CD4-positive, alpha-beta T cell (primary cell): Measurements from ENCODE around the gene RPLP2. TPM values are rescaled to one million over a fixed set of nuclear protein-coding genes. Genes with fewer than 3 reads are reported as not detected.

ENCODE experiments used
- ATAC-seq: fragments of 200-7000 bp; cut with Tn5 transposase; one replicate; pipeline ENCODE4 v1.10.0; 2022; ENCODE audit warnings: mild to moderate bottlenecking; ENCODE audit not compliant: poor library complexity
- CTCF ChIA-PET: fragments of 350-600 bp; sonication (Branson Sonifier 250); formaldehyde crosslinking; loops from one replicate; lab custom pipeline; 2021; ENCODE audit warnings: antibody characterized with exemption, inconsistent platforms; lab: Charles Lee
- POLR2A ChIA-PET: fragments of 350-600 bp; sonication (Branson Sonifier 250); formaldehyde crosslinking; loops from one replicate; lab custom pipeline; 2021; ENCODE audit warnings: antibody characterized with exemption, inconsistent platforms; lab: Charles Lee
- DNase-seq, 14 experiments: peaks; one replicate each; pipeline ENCODE4 v3.0.0-alpha.2; 2013 to 2020; ENCODE audit warnings: mixed read lengths in 2 of 14
- H3K27ac ChIP-seq, 2 donors: one replicate each; pipeline versions ENCODE4 v1.5.1 to v1.7.0; 2013; ENCODE audit warnings: low read length in 2 of 2, low read depth in 1 of 2, mild to moderate bottlenecking in 1 of 2
- H3K27me3 ChIP-seq, 2 experiments: 1 replicate in 1 of 2; 2 replicates in 1 of 2; pipeline versions ENCODE4 v1.6.1 to v1.7.0; 2013; ENCODE audit warnings: low read length in 2 of 2, control low read depth in 1 of 2, mild to moderate bottlenecking in 1 of 2, moderate library complexity in 1 of 2; ENCODE audit not compliant: insufficient read depth in 2 of 2, control insufficient read depth in 1 of 2
- H3K36me3 ChIP-seq: one replicate; pipeline ENCODE4 v1.6.1; 2013; ENCODE audit warnings: low read length, control low read depth; ENCODE audit not compliant: insufficient read depth
- H3K4me1 ChIP-seq: one replicate; pipeline ENCODE4 v1.6.1; 2013; ENCODE audit warnings: low read length, control low read depth; ENCODE audit not compliant: insufficient read depth
- H3K4me3 ChIP-seq: one replicate; pipeline ENCODE4 v1.5.1; 2013; ENCODE audit warnings: mild to moderate bottlenecking, low read length, moderate library complexity
- H3K9me3 ChIP-seq, 2 experiments: 1 replicate in 1 of 2; 2 replicates in 1 of 2; pipeline versions ENCODE4 v1.6.1 to v1.7.0; 2013; ENCODE audit warnings: low read length in 2 of 2, mild to moderate bottlenecking in 2 of 2, control low read depth in 1 of 2, moderate library complexity in 1 of 2; ENCODE audit not compliant: control insufficient read depth in 1 of 2, insufficient read depth in 1 of 2
- H3K27ac Mint-ChIP-seq: one replicate; pipeline ENCODE4 v1.8.0; 2020; ENCODE audit warnings: mixed read lengths
- H3K27me3 Mint-ChIP-seq: one replicate; pipeline ENCODE4 v1.8.0; 2021; ENCODE audit warnings: mixed read lengths
- H3K36me3 Mint-ChIP-seq: one replicate; pipeline ENCODE4 v1.8.0; 2021; ENCODE audit warnings: low read depth, mixed read lengths
- H3K4me1 Mint-ChIP-seq: one replicate; pipeline ENCODE4 v1.8.0; 2021; ENCODE audit warnings: low read depth, mixed read lengths
- H3K4me3 Mint-ChIP-seq: one replicate; pipeline ENCODE4 v1.8.0; 2020; ENCODE audit warnings: mild to moderate bottlenecking, mixed read lengths
- H3K9me3 Mint-ChIP-seq: one replicate; pipeline ENCODE4 v1.8.0; 2020; ENCODE audit warnings: mixed read lengths
- CTCF ChIP-seq: fragments of 200-600 bp; IDR thresholded peaks from one replicate; pipeline ENCODE4 v1.8.0; 2022; ENCODE audit warnings: antibody characterized with exemption, mild to moderate bottlenecking
- intact Hi-C, 2 experiments: fragments of 100-400 bp; cut with DNase I in 1 of 2; cut with micrococcal nuclease in 1 of 2; formaldehyde crosslinking; loops; one replicate each; pipeline versions ENCODE4 v1.15.1 to v1.9.0; 2023 to 2025; cut with DNase I, micrococcal nuclease
- total RNA-seq, 174 experiments: library from RNA in 2 of 174; stranded (reverse) in 2 of 174; gene quantifications; one replicate each; pipeline ENCODE4 v1.2.3 and lab custom pipeline; 2021 to 2026

RPLP2 gene
- total RNA-seq, 2 experiments from 2014 or later, result 5,234 to 5,390 TPM

GRCh38 chr11:854601-855329 is 45.0 kb downstream of the RPLP2 start:
- H3K27ac ChIP-seq, result no peak overlapping the region
- H3K4me1 ChIP-seq, result no peaks in the 10 kb centered on the region
- Mint-ChIP-seq H3K4me3 (no peak overlapping the region), H3K27me3 (no peaks in the 10 kb centered on the region), H3K9me3 (no peaks in the 10 kb centered on the region), H3K27ac (no peak overlapping the region), H3K36me3 (no peaks in the 10 kb centered on the region), H3K4me1 (no peaks in the 10 kb centered on the region)
- no peak for ATAC-seq
- CTCF ChIA-PET, result no interaction called here
- no peak for TF ChIP-seq CTCF
- DNase-seq, result no peak
- intact Hi-C loops, result no loop called here
- no peak overlapping the region for H3K4me3 ChIP-seq
- peaks cover 0 to 7% of the 10 kb centered on the region in 2 experiments for H3K27me3 ChIP-seq
- no peaks in the 10 kb centered on the region for H3K36me3 ChIP-seq
- peaks cover 0 to 10% of the 10 kb centered on the region in 2 experiments for H3K9me3 ChIP-seq
- POLR2A ChIA-PET, result no interaction called here

GRCh38 chr11:855330-855674 is 45.5 kb downstream of the RPLP2 start:
- Mint-ChIP-seq H3K27ac (no peak overlapping the region), H3K36me3 (no peaks in the 10 kb centered on the region), H3K27me3 (no peaks in the 10 kb centered on the region), H3K9me3 (no peaks in the 10 kb centered on the region), H3K4me1 (no peaks in the 10 kb centered on the region), H3K4me3 (no peak overlapping the region)
- CTCF ChIA-PET, result no interaction called here
- Histone ChIP-seq H3K36me3 (no peaks in the 10 kb centered on the region), H3K27me3 (peaks cover 0 to 3% of the 10 kb centered on the region in 2 experiments), H3K4me1 (no peaks in the 10 kb centered on the region), H3K9me3 (peaks cover 0 to 12% of the 10 kb centered on the region in 2 experiments), H3K27ac (no peak overlapping the region), H3K4me3 (no peak overlapping the region)
- intact Hi-C loops, result no loop called here
- POLR2A ChIA-PET, result no interaction called here
- ATAC-seq (no peak), DNase-seq (no peak)
- no peak for TF ChIP-seq CTCF

GRCh38 chr11:855796-856195 is 46.0 kb downstream of the RPLP2 start:
- H3K27ac Mint-ChIP-seq, result no peak overlapping the region
- H3K4me3 Mint-ChIP-seq, result no peak overlapping the region
- no peaks in the 10 kb centered on the region for H3K36me3 ChIP-seq
- no peaks in the 10 kb centered on the region for H3K4me1 ChIP-seq
- no peaks in the 10 kb centered on the region for H3K9me3 Mint-ChIP-seq
- no peak overlapping the region for H3K27ac ChIP-seq
- ChIA-PET CTCF (no interaction called here), POLR2A (no interaction called here)
- no peak for ATAC-seq
- H3K27me3 Mint-ChIP-seq, result no peaks in the 10 kb centered on the region
- intact Hi-C loops, result no loop called here
- no peak for DNase-seq
- no peak overlapping the region for H3K4me3 ChIP-seq
- H3K9me3 ChIP-seq, result peaks cover 0 to 10% of the 10 kb centered on the region in 2 experiments
- TF ChIP-seq CTCF, result no peak
- no peaks in the 10 kb centered on the region for H3K36me3 Mint-ChIP-seq
- no peaks in the 10 kb centered on the region for H3K27me3 ChIP-seq
- H3K4me1 Mint-ChIP-seq, result no peaks in the 10 kb centered on the region
